ENCODE measurements around the gene KRT23. TPM values are rescaled to one million over a fixed set of nuclear protein-coding genes. Genes with fewer than 3 reads are reported as not detected.

The KRT23 gene
- total RNA-seq, 1 donor from 2014 or later = 1.9 TPM

GRCh38 chr17:40916366-40916765 lies 21.1 kb downstream of the KRT23 start:
- ATAC-seq (no peak), DNase-seq (no peak)
- no peaks in the 10 kb centered on the region for H3K36me3 ChIP-seq
- no peak for TF ChIP-seq CTCF (IDR thresholded peaks at IDR 0.05)
- intact Hi-C loops (cut with DNase I) = no loop called here
- H3K27ac ChIP-seq = no peak overlapping the region
- H3K4me1 ChIP-seq = peaks cover 4% of the 10 kb centered on the region
- H3K27me3 ChIP-seq (ENCODE audit: low read depth) = no peaks in the 10 kb centered on the region
- H3K4me3 ChIP-seq = no peak overlapping the region
- no peaks in the 10 kb centered on the region for H3K9me3 ChIP-seq

GRCh38 chr17:40915721-40916256 lies 21.7 kb downstream of the KRT23 start:
- Histone ChIP-seq H3K36me3 (no peaks in the 10 kb centered on the region), H3K9me3 (no peaks in the 10 kb centered on the region), H3K27me3 (ENCODE audit: low read depth) (no peaks in the 10 kb centered on the region), H3K4me3 (no peak overlapping the region), H3K4me1 (peaks cover 4% of the 10 kb centered on the region), H3K27ac (peak overlapping the region; percentile 5)
- DNase-seq (no peak), ATAC-seq (peak; percentile 48 to 63)
- intact Hi-C loops (cut with DNase I) = no loop called here
- no peak for TF ChIP-seq CTCF (IDR thresholded peaks at IDR 0.05)

GRCh38 chr17:40915199-40915661 lies 22.2 kb downstream of the KRT23 start:
- peaks cover 4% of the 10 kb centered on the region for H3K4me1 ChIP-seq
- ATAC-seq (peak; percentile 82 to 84), DNase-seq (no peak)
- intact Hi-C loops (cut with DNase I) = no loop called here
- H3K27me3 ChIP-seq (ENCODE audit: low read depth) = no peaks in the 10 kb centered on the region
- H3K27ac ChIP-seq = peak overlapping the region; percentile 5
- no peak overlapping the region for H3K4me3 ChIP-seq
- no peaks in the 10 kb centered on the region for H3K36me3 ChIP-seq
- H3K9me3 ChIP-seq = no peaks in the 10 kb centered on the region
- no peak for TF ChIP-seq CTCF (IDR thresholded peaks at IDR 0.05)

- no peak overlapping the region for H3K27ac ChIP-seq
- DNase-seq = no peak
- TF ChIP-seq CTCF (IDR thresholded peaks at IDR 0.05) = no peak
- H3K9me3 ChIP-seq = no peaks in the 10 kb centered on the region
- H3K27me3 ChIP-seq (ENCODE audit: low read depth) = no peaks in the 10 kb centered on the region
- ATAC-seq = no peak
- intact Hi-C loops (cut with DNase I) = no loop called here
- peaks cover 14% of the 10 kb centered on the region for H3K4me1 ChIP-seq
- H3K4me3 ChIP-seq = no peak overlapping the region
- no peaks in the 10 kb centered on the region for H3K36me3 ChIP-seq
Observed at GRCh38 chr17:40914075-40914855, 23.2 kb downstream of the KRT23 start.

GRCh38 chr17:40912486-40913210 lies 24.8 kb downstream of the KRT23 start:
- no peaks in the 10 kb centered on the region for H3K36me3 ChIP-seq
- intact Hi-C loops (cut with DNase I) = no loop called here

More at GRCh38 chr17:40912486-40913210, 24.8 kb downstream of the KRT23 start:
- no peak for DNase-seq
- ATAC-seq = no peak
- H3K27ac ChIP-seq = no peak overlapping the region
- TF ChIP-seq CTCF (IDR thresholded peaks at IDR 0.05) = no peak
- no peaks in the 10 kb centered on the region for H3K27me3 ChIP-seq (ENCODE audit: low read depth)
- H3K4me1 ChIP-seq = peaks cover 14% of the 10 kb centered on the region
- H3K4me3 ChIP-seq = no peak overlapping the region
- no peaks in the 10 kb centered on the region for H3K9me3 ChIP-seq
